ENCODE data around the gene IFI16.
"Not testable (repeated sequence)": the region's sequence is repeated elsewhere in the genome, so short reads cannot be mapped to it uniquely, and the experiment has no call there.

IFI16 gene

DNA sequence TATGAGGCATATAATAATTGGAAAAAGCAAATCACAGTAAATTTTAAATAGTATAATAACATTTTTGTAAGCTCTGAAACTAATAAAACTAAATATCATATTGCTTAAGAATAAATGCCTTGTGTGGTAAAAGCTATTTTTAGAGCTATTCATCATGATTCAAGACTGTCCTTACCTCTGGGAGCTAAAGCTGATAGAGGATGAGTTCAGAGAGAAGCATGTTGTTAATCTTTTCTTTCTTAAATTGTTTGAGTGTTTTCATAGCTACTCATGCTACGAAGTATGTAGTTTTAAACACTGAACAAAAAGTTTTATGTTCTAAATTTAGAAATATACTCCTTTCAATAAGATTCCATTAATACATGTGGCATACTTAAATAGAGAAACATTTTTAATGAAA, 30.5 kb downstream of the IFI16 start:
- Histone ChIP-seq H3K4me2 (ENCODE audit: low read depth, low read length, poor library complexity, severe bottlenecking) (no peak overlapping the region), H3K27me3 (ENCODE audit: insufficient read depth, low read length, poor library complexity, severe bottlenecking) (no peaks in the 10 kb centered on the region), H3K9me2 (replicated peaks; ENCODE audit: low read depth, low read length) (no peaks in the 10 kb centered on the region), H2AFZ (ENCODE audit: low read length) (no peak overlapping the region), H3K4me3 (ENCODE audit: low read length, poor library complexity, severe bottlenecking) (no peak overlapping the region), H3K9me3 (ENCODE audit: insufficient read depth, low read depth, low read length) (no peaks in the 10 kb centered on the region), H3K9ac (ENCODE audit: low read depth, low read length, poor library complexity, severe bottlenecking) (no peak overlapping the region), H3F3A (ENCODE audit: low read depth) (no peaks in the 10 kb centered on the region), H3K79me2 (ENCODE audit: insufficient read depth, low read length) (peaks cover 38% of the 10 kb centered on the region), H4K20me1 (ENCODE audit: insufficient read depth, low read length, poor library complexity, severe bottlenecking) (peaks cover 22% of the 10 kb centered on the region), H3K36me3 (ENCODE audit: insufficient read depth, low read length) (peaks cover 95% of the 10 kb centered on the region), H3K4me1 (ENCODE audit: insufficient read depth, low read length, poor library complexity, severe bottlenecking) (no peaks in the 10 kb centered on the region)
- TF ChIP-seq EZH2phosphoT487 (IDR thresholded peaks at IDR 0.05; ENCODE audit: borderline replicate concordance) = no peak
- TF ChIP-seq, protein P1, sequence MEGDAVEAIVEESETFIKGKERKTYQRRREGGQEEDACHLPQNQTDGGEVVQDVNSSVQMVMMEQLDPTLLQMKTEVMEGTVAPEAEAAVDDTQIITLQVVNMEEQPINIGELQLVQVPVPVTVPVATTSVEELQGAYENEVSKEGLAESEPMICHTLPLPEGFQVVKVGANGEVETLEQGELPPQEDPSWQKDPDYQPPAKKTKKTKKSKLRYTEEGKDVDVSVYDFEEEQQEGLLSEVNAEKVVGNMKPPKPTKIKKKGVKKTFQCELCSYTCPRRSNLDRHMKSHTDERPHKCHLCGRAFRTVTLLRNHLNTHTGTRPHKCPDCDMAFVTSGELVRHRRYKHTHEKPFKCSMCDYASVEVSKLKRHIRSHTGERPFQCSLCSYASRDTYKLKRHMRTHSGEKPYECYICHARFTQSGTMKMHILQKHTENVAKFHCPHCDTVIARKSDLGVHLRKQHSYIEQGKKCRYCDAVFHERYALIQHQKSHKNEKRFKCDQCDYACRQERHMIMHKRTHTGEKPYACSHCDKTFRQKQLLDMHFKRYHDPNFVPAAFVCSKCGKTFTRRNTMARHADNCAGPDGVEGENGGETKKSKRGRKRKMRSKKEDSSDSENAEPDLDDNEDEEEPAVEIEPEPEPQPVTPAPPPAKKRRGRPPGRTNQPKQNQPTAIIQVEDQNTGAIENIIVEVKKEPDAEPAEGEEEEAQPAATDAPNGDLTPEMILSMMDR (conservative IDR thresholded peaks at IDR 0.05; ENCODE audit: low read length) = no peak

DNA sequence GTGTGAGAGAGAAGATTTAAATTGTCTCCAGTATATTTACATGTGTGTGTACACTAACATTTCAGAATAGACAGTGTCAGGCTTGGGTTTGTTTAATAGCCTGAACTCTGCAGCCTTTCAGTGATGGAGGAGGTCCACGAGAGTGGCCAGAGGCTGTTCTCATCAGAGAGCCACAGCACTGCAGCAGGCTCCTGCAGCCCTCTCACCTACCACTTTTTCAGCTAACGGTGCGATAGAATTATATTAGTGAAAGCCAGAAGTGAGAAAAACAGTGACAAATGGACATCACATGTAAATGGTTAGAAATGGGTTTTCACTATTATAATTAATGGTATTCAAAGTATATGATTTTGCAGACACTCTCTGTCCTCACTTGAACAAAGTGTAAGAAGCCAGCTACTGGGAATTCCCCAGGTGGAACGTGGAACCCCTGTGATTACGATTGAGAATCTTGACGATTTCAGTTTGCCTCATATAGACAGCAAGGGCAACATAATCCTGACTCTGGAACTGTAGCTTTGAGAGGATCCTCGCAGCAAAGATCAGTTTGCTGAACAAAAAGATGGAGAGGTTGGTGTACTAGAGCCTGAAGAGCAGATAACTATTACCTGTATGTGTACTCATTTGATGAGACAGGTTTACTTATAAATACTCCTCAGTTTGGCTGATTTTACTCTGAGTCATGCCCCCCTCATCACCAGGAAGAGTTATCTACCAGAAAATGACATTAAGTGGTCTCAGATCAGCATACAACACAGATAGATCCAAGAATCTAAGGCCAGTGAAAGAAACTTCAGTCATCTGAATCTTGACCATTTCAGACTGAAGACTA, 31.4 kb downstream of the IFI16 start:
- Histone ChIP-seq H3K9me3 (ENCODE audit: insufficient read depth, low read depth, low read length) (no peaks in the 10 kb centered on the region), H3K4me3 (ENCODE audit: low read length, poor library complexity, severe bottlenecking) (no peak overlapping the region), H4K20me1 (ENCODE audit: insufficient read depth, low read length, poor library complexity, severe bottlenecking) (peaks cover 25% of the 10 kb centered on the region), H3K4me1 (ENCODE audit: insufficient read depth, low read length, poor library complexity, severe bottlenecking) (no peaks in the 10 kb centered on the region), H3K4me2 (ENCODE audit: low read depth, low read length, poor library complexity, severe bottlenecking) (no peak overlapping the region), H3K79me2 (ENCODE audit: insufficient read depth, low read length) (peaks cover 41% of the 10 kb centered on the region), H3F3A (ENCODE audit: low read depth) (no peaks in the 10 kb centered on the region), H3K36me3 (ENCODE audit: insufficient read depth, low read length) (peaks cover 95% of the 10 kb centered on the region), H2AFZ (ENCODE audit: low read length) (no peak overlapping the region), H3K9me2 (replicated peaks; ENCODE audit: low read depth, low read length) (no peaks in the 10 kb centered on the region), H3K9ac (ENCODE audit: low read depth, low read length, poor library complexity, severe bottlenecking) (no peak overlapping the region), H3K27me3 (ENCODE audit: insufficient read depth, low read length, poor library complexity, severe bottlenecking) (no peaks in the 10 kb centered on the region)
- TF ChIP-seq, protein P1 (conservative IDR thresholded peaks at IDR 0.05; ENCODE audit: low read length) = no peak
- no peak for TF ChIP-seq EZH2phosphoT487 (IDR thresholded peaks at IDR 0.05; ENCODE audit: borderline replicate concordance)

DNA sequence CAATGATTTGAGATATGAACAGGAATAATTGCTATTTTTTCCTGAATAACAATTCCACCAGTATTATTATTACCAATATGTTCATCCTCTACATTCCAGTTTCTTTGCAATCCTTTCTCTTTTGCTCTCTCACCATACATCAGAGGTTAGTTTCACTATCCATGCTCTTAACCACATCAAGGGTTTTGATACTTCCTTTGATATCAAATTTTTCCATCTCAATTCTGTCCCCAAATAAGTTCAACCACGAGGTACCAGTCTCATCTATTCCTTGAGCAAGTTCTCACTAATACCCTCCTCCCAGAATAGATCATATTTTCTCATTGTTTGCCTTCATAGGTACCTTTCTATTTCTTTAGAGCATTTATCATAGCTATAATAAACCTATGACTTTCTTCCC, 36.8 kb downstream of the IFI16 start:
- H3K4me3 ChIP-seq (ENCODE audit: low read length, poor library complexity, severe bottlenecking); H2AFZ ChIP-seq (ENCODE audit: low read length); H3K9ac ChIP-seq (ENCODE audit: low read depth, low read length, poor library complexity, severe bottlenecking); H3F3A ChIP-seq (ENCODE audit: low read depth); H3K4me1 ChIP-seq (ENCODE audit: insufficient read depth, low read length, poor library complexity, severe bottlenecking); H3K9me3 ChIP-seq (ENCODE audit: insufficient read depth, low read depth, low read length); H3K4me2 ChIP-seq (ENCODE audit: low read depth, low read length, poor library complexity, severe bottlenecking); H3K9me2 ChIP-seq (replicated peaks; ENCODE audit: low read depth, low read length); H3K27me3 ChIP-seq (ENCODE audit: insufficient read depth, low read length, poor library complexity, severe bottlenecking); H3K79me2 ChIP-seq (ENCODE audit: insufficient read depth, low read length): not testable (repeated sequence)
- Histone ChIP-seq H4K20me1 (ENCODE audit: insufficient read depth, low read length, poor library complexity, severe bottlenecking) (peaks cover 16% of the 10 kb centered on the region), H3K36me3 (ENCODE audit: insufficient read depth, low read length) (peaks cover 87% of the 10 kb centered on the region)

DNA sequence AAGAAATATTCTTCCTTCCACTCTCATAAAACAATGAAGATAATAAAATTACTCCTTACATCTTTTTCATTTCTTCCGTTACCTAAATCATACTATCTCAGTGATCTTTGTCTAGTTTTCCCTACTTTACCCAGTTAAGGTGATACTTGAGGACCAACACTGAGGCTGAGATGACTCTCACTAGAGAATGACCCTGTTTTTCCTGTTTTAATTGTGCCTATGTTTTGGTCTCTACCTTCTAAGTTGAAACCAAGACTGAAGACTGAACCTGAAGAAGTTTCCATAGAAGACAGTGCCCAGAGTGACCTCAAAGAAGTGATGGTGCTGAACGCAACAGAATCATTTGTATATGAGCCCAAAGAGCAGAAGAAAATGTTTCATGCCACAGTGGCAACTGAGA, 41.7 kb downstream of the IFI16 start:
- Histone ChIP-seq H3K4me1 (ENCODE audit: insufficient read depth, low read length, poor library complexity, severe bottlenecking) (peaks cover 22% of the 10 kb centered on the region), H3K4me2 (ENCODE audit: low read depth, low read length, poor library complexity, severe bottlenecking) (no peak overlapping the region), H2AFZ (ENCODE audit: low read length) (no peak overlapping the region), H3F3A (ENCODE audit: low read depth) (peaks cover 9% of the 10 kb centered on the region; the same call in 1 of the 2 replicates), H3K9me3 (ENCODE audit: insufficient read depth, low read depth, low read length) (no peaks in the 10 kb centered on the region), H3K9me2 (replicated peaks; ENCODE audit: low read depth, low read length) (no peaks in the 10 kb centered on the region), H4K20me1 (ENCODE audit: insufficient read depth, low read length, poor library complexity, severe bottlenecking) (peaks cover 7% of the 10 kb centered on the region), H3K4me3 (ENCODE audit: low read length, poor library complexity, severe bottlenecking) (no peak overlapping the region), H3K79me2 (ENCODE audit: insufficient read depth, low read length) (peaks cover under 1% of the 10 kb centered on the region; the same call in 1 of the 2 replicates), H3K27me3 (ENCODE audit: insufficient read depth, low read length, poor library complexity, severe bottlenecking) (no peaks in the 10 kb centered on the region), H3K9ac (ENCODE audit: low read depth, low read length, poor library complexity, severe bottlenecking) (no peak overlapping the region), H3K36me3 (ENCODE audit: insufficient read depth, low read length) (peaks cover 92% of the 10 kb centered on the region)
- TF ChIP-seq, protein P1 (conservative IDR thresholded peaks at IDR 0.05; ENCODE audit: low read length) = no peak
- TF ChIP-seq EZH2phosphoT487 (IDR thresholded peaks at IDR 0.05; ENCODE audit: borderline replicate concordance) = no peak

Data from Loucy (cell line).